HG03175 (cell line): Measurements from ENCODE around the gene NAGA.
"Not testable (repeated sequence)": the region's sequence is repeated elsewhere in the genome, so short reads cannot be mapped to it uniquely, and the experiment has no call there.

ENCODE experiments used
- ATAC-seq: cut with Tn5 transposase; IDR thresholded peaks from one replicate; pipeline ENCODE4 v1.9.1; 2021; ENCODE audit warnings: mild to moderate bottlenecking, moderate library complexity; ENCODE audit not compliant: unreplicated experiment

The NAGA gene

GRCh38 chr22:42070517-42071422 is at the start of gene NAGA:
Gene NAGA, minus strand, starts transcription at chr22:42070812. Its CDS starts 515 bp downstream, at chr22:42070297.
- peak; percentile 91 for ATAC-seq

- no peak for ATAC-seq
These were observed 46.3 kb upstream of the NAGA start for GRCh38 chr22:42116848-42117424.

- not testable (repeated sequence) for ATAC-seq
These were observed 44.8 kb upstream of the NAGA start for GRCh38 chr22:42115420-42115830.

- ATAC-seq = no peak
These were observed 44.1 kb upstream of the NAGA start for GRCh38 chr22:42114721-42115120.

GRCh38 chr22:42112793-42113192 is 42.2 kb upstream of the NAGA start:
- not testable (repeated sequence) for ATAC-seq

- no peak for ATAC-seq
These were observed 41.2 kb upstream of the NAGA start for GRCh38 chr22:42111798-42112197.

GRCh38 chr22:42108848-42109247 is 38.2 kb upstream of the NAGA start:
- ATAC-seq = no peak

- not testable (repeated sequence) for ATAC-seq
These were observed 33.8 kb upstream of the NAGA start for GRCh38 chr22:42104332-42104860.

GRCh38 chr22:42101199-42101598 is 30.6 kb upstream of the NAGA start:
- ATAC-seq = no peak

- no peak for ATAC-seq
These were observed 20.8 kb upstream of the NAGA start for GRCh38 chr22:42091455-42091782.

- ATAC-seq = peak; percentile 96
These were observed 20.2 kb upstream of the NAGA start, which contains the start of gene NDUFA6 for GRCh38 chr22:42090596-42091454. Gene NDUFA6, minus strand, starts transcription at chr22:42090772. Its CDS starts 28 bp downstream, at chr22:42090744.

GRCh38 chr22:42086051-42086450 is 15.4 kb upstream of the NAGA start:
- ATAC-seq = no peak

GRCh38 chr22:42084874-42085273 is 14.3 kb upstream of the NAGA start:
- ATAC-seq = no peak

GRCh38 chr22:42083119-42083518 is 12.5 kb upstream of the NAGA start:
- ATAC-seq = no peak

- no peak for ATAC-seq
These were observed 9.7 kb upstream of the NAGA start for GRCh38 chr22:42080287-42080686.

GRCh38 chr22:42079319-42080251 is 9.0 kb upstream of the NAGA start, which contains the start of gene SMDT1:
Gene SMDT1, plus strand, starts transcription at chr22:42079700. Its CDS starts 69 bp downstream, at chr22:42079769.
- ATAC-seq = peak; percentile 86

- no peak for ATAC-seq
These were observed 8.1 kb upstream of the NAGA start for GRCh38 chr22:42078469-42079318.

- no peak for ATAC-seq
These were observed 7.0 kb upstream of the NAGA start for GRCh38 chr22:42077486-42078125.
